Naive B cell (primary cell): ENCODE data around the gene TIMM44. TPM values are rescaled to one million over a fixed set of nuclear protein-coding genes. Genes with fewer than 3 reads are reported as not detected.
"Not testable (repeated sequence)": the region's sequence is repeated elsewhere in the genome, so short reads cannot be mapped to it uniquely, and the experiment has no call there.

ENCODE experiments used
- ATAC-seq, 2 donors: fragments of 150-1000 bp; cut with Tn5 transposase; 2 replicates each; pipeline ENCODE4 v1.10.0; 2021; ENCODE audit warnings: low read depth in 2 of 2, mild to moderate bottlenecking in 2 of 2, moderate library complexity in 2 of 2
- DNase-seq: peaks from one replicate; pipeline ENCODE4 v3.0.0; 2022
- H3K27ac Mint-ChIP-seq, 6 donors: one replicate each; pipeline ENCODE4 v1.8.0; 2020 to 2022; ENCODE audit warnings: mild to moderate bottlenecking in 6 of 6, mixed read lengths in 6 of 6, moderate library complexity in 5 of 6, inconsistent platforms in 2 of 6
- H3K27me3 Mint-ChIP-seq, 3 donors: one replicate each; pipeline ENCODE4 v1.8.0; 2021 to 2022; ENCODE audit warnings: mixed read lengths in 3 of 3, mild to moderate bottlenecking in 1 of 3
- H3K36me3 Mint-ChIP-seq, 2 donors: one replicate each; pipeline ENCODE4 v1.8.0; 2020 to 2022; ENCODE audit warnings: mixed read lengths in 2 of 2, inconsistent platforms in 1 of 2, mild to moderate bottlenecking in 1 of 2
- H3K4me1 Mint-ChIP-seq, 3 donors: one replicate each; pipeline ENCODE4 v1.8.0; 2020 to 2022; ENCODE audit warnings: mixed read lengths in 3 of 3, inconsistent platforms in 1 of 3, mild to moderate bottlenecking in 1 of 3, moderate library complexity in 1 of 3
- H3K4me3 Mint-ChIP-seq, 8 donors: one replicate each; pipeline ENCODE4 v1.8.0; 2020 to 2022; ENCODE audit warnings: mild to moderate bottlenecking in 8 of 8, mixed read lengths in 8 of 8, moderate library complexity in 8 of 8, inconsistent platforms in 2 of 8
- H3K9me3 Mint-ChIP-seq, 7 donors: one replicate each; pipeline ENCODE4 v1.8.0; 2020 to 2022; ENCODE audit warnings: mixed read lengths in 7 of 7, mild to moderate bottlenecking in 5 of 7, inconsistent platforms in 2 of 7, moderate library complexity in 1 of 7
- polyA plus RNA-seq, 6 donors: library from polyadenylated mRNA; unstranded; fragments of 300-500 nt; fragmentation: Illumina TruSeq; gene quantifications; one replicate each; pipeline ENCODE4 v1.2.3, GENCODE V29; 2021; ENCODE audit warnings: low read depth in 6 of 6

Gene TIMM44
- polyA plus RNA-seq, 6 donors from 2014 or later = 7.8 to 21.0 (median 14.1) TPM

DNA sequence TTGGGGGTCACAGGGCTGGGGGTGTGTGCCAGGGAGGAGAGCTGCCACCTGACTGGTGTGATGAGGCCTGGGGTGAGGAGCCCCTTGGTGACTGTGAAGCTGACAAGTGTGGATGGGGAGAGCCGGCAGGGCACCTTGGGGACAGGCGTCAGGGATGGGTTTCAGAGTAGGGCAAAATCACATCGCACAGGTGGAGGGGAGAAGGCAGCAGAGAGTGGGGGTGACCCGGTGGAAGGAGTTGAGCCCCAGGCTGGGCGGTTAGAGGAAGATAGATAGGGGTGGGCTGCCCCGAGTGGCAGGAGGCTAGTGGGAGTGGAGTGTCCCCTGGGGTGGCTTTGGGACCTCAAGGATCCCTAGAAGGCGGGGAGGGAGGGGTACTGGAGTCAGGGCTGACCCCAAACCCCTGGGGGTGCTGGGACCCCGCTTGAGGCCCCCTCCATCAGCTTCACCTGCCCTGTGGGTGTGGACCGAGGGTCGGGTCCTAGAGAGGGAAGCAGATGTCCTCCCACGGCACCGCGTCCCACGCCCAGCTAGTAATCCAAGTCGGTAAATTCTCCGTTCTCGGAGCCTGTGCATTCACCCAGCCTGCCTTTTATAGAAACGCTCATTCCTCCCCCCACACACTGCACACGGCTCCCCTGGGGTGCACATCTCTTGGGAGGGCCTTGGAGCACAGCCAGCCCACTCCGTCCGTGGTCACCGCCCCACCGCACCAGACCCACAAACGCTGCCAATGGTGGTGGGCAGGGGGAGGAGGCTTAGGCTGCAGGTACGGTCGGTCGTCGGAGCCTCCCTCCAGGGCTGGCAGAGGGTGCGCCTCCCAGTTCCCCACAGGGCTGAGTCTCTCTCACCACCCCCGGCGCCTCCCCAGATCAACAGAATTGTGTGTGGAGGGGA lies 19.9 kb downstream of the TIMM44 start:
- H3K4me1 Mint-ChIP-seq = peaks cover 32 to 42% (median 39%) of the 10 kb centered on the region in 3 donors
- peak overlapping the region in 4 of 6 donors; percentile 16 to 72 (median 40) for H3K27ac Mint-ChIP-seq
- H3K9me3 Mint-ChIP-seq = no peaks in the 10 kb centered on the region
- peak overlapping the region in 5 of 8 donors; percentile 17 to 64 (median 34) for H3K4me3 Mint-ChIP-seq
- H3K36me3 Mint-ChIP-seq = no peaks in the 10 kb centered on the region
- ATAC-seq = no peak
- DNase-seq = no peak
- H3K27me3 Mint-ChIP-seq = peaks cover under 1 to 13% (median 8%) of the 10 kb centered on the region in 3 donors

DNA sequence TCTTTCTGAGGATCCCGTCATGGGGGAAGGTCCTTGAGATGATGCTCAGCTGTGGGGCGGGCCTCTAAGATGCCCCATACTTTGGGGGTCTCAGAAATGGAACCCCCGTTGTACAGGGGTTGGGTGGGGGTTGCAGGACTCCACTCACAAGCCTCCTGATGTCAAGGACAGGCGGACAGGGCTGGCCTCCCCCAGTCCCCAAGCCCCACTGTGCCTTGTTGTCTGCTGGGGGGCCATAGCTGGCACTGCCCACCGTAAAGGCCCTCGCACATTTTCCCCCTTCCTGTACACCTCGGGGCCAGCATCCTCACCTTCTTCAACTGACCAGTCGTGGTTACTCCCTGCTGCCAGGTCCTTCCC lies 20.6 kb downstream of the TIMM44 start:
- H3K36me3 Mint-ChIP-seq = no peaks in the 10 kb centered on the region

GRCh38 chr19:7921967-7922835 lies 21.3 kb downstream of the TIMM44 start:
- Mint-ChIP-seq H3K4me3 (peak overlapping the region in 7 of 8 donors; percentile 31 to 96 (median 48)), H3K27ac (peak overlapping the region in 1 of 6 donors; percentile 47), H3K9me3 (no peaks in the 10 kb centered on the region), H3K36me3 (no peaks in the 10 kb centered on the region), H3K4me1 (peaks cover 33 to 51% (median 39%) of the 10 kb centered on the region in 3 donors), H3K27me3 (peaks cover 5 to 25% (median 16%) of the 10 kb centered on the region in 3 donors)
- ATAC-seq = no peak
- no peak for DNase-seq

More for the DNA sequence above, 20.6 kb downstream of the TIMM44 start:
- Mint-ChIP-seq H3K4me1 (peaks cover 33 to 49% (median 42%) of the 10 kb centered on the region in 3 donors), H3K9me3 (no peaks in the 10 kb centered on the region), H3K4me3 (peak overlapping the region in 5 of 8 donors; percentile 20 to 73 (median 34)), H3K27ac (peak overlapping the region in 1 of 6 donors; percentile 23), H3K27me3 (peaks cover 4 to 20% (median 13%) of the 10 kb centered on the region in 3 donors)
- no peak for ATAC-seq
- DNase-seq = no peak

GRCh38 chr19:7921302-7921966 lies 22.0 kb downstream of the TIMM44 start:
- Mint-ChIP-seq H3K27me3 (peaks cover 9 to 29% (median 16%) of the 10 kb centered on the region in 3 donors), H3K4me3 (peak overlapping the region; percentile 78 to 96 (median 94)), H3K27ac (peak overlapping the region in 4 of 6 donors; percentile 82 to 97 (median 88)), H3K9me3 (no peaks in the 10 kb centered on the region), H3K36me3 (no peaks in the 10 kb centered on the region), H3K4me1 (peaks cover 36 to 53% (median 39%) of the 10 kb centered on the region in 3 donors)
- DNase-seq = no peak
- ATAC-seq = no peak

DNA sequence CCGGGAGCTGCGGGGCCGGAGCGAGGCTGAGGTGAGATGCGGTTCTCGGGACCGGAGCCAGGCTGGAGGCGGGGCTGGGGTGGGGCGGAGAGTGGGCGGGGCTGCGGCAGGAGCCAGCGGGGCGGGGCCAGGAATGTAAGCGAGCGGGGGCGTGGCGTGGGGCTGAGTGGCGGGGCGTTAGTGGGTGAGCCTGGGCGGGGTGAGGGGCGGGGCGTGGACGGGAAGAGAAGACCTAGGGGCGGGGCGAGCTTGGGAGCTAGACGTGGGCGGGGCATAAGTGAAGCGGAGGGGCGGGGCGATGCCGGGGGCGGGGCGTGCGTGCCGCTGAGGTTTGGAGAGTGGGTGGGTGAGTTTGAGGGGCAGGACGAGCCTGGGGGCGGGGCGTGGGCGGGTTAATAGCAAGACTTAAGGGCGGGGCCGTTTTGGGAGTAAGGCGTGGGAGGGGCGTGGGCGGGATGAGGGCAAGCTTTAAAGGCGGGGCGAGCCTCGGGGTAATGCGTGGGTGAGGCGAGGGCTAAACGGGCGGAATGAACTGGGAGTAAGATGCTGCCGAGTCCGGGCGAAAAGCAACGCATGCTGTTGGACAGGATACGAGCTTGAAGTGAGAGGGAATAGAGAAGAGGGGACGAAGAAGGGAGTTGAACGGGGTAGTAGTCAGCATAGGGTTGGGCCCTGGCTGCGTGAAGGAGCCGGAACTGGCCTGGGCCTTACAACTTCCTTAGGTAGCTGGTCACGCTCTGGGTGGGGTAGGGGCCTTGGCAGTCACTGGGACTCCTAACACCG lies 22.8 kb downstream of the TIMM44 start:
- Mint-ChIP-seq H3K36me3 (no peaks in the 10 kb centered on the region), H3K27ac (peak overlapping the region; percentile 18 to 97 (median 88)), H3K27me3 (peaks cover 11 to 33% (median 16%) of the 10 kb centered on the region in 3 donors), H3K4me3 (peak overlapping the region; percentile 78 to 96 (median 94)), H3K4me1 (peaks cover 37 to 54% (median 43%) of the 10 kb centered on the region in 3 donors), H3K9me3 (no peaks in the 10 kb centered on the region)
- peak; percentile 57 to 61 for ATAC-seq
- peak; percentile 94 for DNase-seq

DNA sequence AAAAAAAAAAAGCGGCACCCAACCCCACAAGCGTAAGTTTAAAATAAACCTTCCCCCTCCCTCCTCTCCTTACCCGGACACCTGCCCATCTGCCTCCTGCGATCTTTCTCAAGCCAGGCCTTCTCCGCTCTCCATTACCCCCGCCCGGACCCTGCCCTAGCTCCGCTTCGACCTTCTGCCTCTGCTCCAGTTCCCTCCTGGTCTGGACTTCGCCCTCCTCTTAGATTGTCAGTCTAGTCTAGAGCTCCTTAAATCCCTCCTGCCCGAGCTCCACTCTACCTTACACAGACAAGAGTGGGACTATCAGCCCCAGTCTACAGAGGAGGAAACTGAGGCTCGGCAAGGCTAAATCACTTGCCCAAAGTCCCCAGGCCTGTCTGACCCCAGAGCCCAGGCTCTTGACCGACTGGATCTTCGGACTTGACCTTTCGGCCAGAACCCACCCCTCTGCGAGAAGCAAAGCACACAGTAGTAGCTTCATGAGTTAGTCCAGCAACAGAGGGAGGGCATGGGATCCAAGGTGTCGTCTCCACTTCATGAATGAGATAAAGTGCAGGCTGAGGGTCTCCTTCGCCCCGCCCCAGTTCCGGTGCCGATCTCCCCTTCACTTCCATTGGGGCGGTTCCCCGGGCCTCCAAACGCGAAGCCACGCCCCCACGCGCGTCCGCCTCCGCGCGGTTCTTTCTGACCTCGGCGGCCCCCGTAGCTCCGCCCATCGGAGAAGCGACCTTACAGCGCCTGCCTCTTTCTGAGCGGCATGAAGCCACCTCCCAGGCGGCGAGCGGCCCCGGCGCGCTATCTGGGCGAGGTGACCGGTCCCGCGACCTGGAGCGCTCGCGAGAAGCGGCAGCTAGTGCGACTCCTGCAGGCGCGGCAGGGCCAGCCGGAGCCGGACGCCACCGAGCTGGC lies 23.6 kb downstream of the TIMM44 start, which contains the start of gene SNAPC2:
SNAPC2 (plus strand) TSS at position 729 of the 909 bp plus-strand sequence; CDS start at position 758, 29 bp downstream.
- Mint-ChIP-seq H3K27me3 (peaks cover 16 to 42% (median 17%) of the 10 kb centered on the region in 3 donors), H3K4me3 (peak within 1 kb of the TSS; percentile 78 to 96 (median 94)), H3K27ac (peak within 1 kb of the TSS; percentile 18 to 97 (median 88)), H3K36me3 (no peaks in the 10 kb centered on the region), H3K9me3 (no peaks in the 10 kb centered on the region), H3K4me1 (peaks cover 39 to 54% (median 40%) of the 10 kb centered on the region in 3 donors)
- DNase-seq = peak; percentile 98
- peak; percentile 68 for ATAC-seq

DNA sequence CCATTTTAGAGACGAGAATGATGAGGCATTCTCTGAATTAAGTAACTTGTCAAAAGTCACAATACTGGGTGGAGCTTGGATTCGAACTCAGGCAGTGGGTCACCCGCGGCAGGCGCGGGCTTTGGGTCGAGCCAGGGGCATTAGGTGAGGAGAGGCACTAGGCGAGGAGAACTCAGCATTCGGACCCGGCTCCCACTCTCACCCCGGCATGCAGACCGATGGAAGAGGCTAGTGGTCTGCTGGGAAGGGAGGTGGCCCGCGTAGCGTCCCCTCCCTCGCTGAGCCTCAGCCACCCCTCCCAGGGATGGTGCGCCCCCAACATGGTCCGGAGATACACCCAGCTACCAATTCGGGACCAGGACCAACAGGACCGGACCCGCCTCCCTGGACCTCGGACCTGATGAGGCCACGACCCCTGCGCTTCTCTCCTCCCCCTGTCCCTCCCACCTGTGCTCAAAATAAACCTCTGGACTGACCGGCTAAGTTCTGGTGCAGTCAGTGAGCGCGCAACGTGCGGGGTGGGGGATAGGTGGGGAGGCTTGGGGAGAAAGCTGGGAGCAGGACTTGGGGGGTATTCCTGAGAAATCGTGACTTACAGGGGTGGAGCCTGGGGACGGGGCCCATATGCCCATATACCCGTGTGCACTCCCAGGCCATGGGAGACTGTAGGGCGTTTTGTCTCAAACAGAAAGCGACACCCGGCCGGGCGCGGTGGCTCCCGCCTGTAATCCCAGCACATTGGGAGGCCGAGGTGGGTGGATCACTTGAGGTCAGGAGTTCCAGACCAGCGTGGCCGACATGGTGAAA lies 24.6 kb downstream of the TIMM44 start:
- H3K4me3 Mint-ChIP-seq = peak overlapping the region; percentile 32 to 96 (median 75)
- ATAC-seq = no peak
- DNase-seq = no peak
- H3K4me1 Mint-ChIP-seq = peaks cover 36 to 54% (median 40%) of the 10 kb centered on the region in 3 donors
- no peaks in the 10 kb centered on the region for H3K9me3 Mint-ChIP-seq
- H3K27ac Mint-ChIP-seq = peak overlapping the region in 2 of 6 donors; percentile 70 to 82
- H3K27me3 Mint-ChIP-seq = peaks cover 16 to 48% (median 17%) of the 10 kb centered on the region in 3 donors
- H3K36me3 Mint-ChIP-seq = no peaks in the 10 kb centered on the region

- DNase-seq, ATAC-seq, H3K9me3 Mint-ChIP-seq, H3K36me3 Mint-ChIP-seq: not testable (repeated sequence)
- H3K4me3 Mint-ChIP-seq = peak overlapping the region; percentile 30 to 73 (median 58)
- H3K4me1 Mint-ChIP-seq = peaks cover 33 to 54% (median 39%) of the 10 kb centered on the region in 3 donors
- peak overlapping the region in 1 of 6 donors; percentile 74 for H3K27ac Mint-ChIP-seq
- H3K27me3 Mint-ChIP-seq = peaks cover 16 to 48% (median 17%) of the 10 kb centered on the region in 3 donors
These were observed 25.3 kb downstream of the TIMM44 start for GRCh38 chr19:7918062-7918614.

DNA sequence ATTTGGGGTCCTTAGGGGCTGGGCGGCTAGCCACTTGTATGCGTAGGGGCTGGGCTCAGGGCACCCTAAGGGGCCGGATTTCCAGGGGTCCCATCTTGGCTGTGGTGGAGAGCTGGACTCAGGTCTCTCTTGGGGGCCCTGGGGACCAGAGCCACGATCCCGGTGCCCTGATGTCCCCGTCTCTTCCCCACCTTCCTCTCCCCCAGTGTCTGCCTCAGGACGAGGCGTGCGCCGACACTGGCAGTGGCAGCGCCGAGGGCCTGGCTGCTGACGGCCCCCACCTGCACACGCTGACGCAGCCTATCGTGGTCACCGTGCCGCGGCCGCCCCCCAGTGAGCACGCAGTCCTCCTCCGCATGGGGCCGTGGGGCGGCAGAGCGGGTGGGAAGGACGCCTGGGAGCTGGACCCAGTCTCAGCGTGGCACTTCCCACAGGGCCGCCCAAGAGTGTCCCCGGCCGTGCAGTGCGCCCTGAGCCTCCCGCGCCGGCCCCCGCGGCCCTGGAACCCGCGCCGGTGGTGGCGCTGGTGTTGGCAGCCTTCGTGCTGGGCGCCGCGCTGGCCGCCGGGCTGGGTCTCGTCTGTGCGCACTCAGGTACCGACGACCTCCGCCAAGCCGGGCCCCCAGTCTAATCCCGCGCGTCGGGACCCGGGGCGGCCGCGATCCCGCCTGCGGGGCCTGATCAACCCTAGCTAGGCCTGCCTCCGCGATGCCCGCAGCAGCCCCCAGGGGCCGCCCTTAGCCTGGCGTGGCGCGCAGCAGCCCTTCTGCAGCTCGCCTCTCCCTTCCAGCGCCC lies 26.0 kb downstream of the TIMM44 start:
- peak; percentile 57 for DNase-seq
- no peaks in the 10 kb centered on the region for H3K9me3 Mint-ChIP-seq
- peak overlapping the region in 2 of 6 donors; percentile 29 to 74 for H3K27ac Mint-ChIP-seq
- H3K4me3 Mint-ChIP-seq = peak overlapping the region; percentile 57 to 87 (median 82)
- H3K36me3 Mint-ChIP-seq = peaks cover 0 to 8% of the 10 kb centered on the region in 2 donors
- ATAC-seq = peak; percentile 26 to 40
- H3K4me1 Mint-ChIP-seq = peaks cover 35 to 54% (median 38%) of the 10 kb centered on the region in 3 donors
- H3K27me3 Mint-ChIP-seq = peaks cover 16 to 48% (median 17%) of the 10 kb centered on the region in 3 donors

DNA sequence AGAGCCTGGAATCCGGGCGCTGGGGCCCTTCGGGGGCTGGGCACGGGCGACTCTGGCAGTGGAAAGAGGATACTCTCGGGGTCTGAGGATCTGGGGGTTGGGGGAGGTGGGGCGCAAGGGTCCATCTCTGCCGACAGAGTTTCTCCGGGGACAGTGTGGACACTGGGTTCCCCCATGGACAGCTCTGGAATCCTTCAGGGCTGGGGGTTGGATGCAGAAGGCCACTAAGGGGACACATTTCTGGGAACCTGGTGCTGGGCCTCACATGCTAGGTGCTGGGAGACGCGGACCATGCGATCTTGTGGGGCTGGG lies 26.6 kb downstream of the TIMM44 start:
- H3K27me3 Mint-ChIP-seq = peaks cover 16 to 48% (median 17%) of the 10 kb centered on the region in 3 donors
- no peaks in the 10 kb centered on the region for H3K9me3 Mint-ChIP-seq
- ATAC-seq = no peak
- H3K4me1 Mint-ChIP-seq = peaks cover 30 to 49% (median 35%) of the 10 kb centered on the region in 3 donors
- H3K4me3 Mint-ChIP-seq = peak overlapping the region; percentile 35 to 87 (median 82)
- no peak for DNase-seq
- peaks cover 0 to 14% of the 10 kb centered on the region in 2 donors for H3K36me3 Mint-ChIP-seq
- H3K27ac Mint-ChIP-seq = peak overlapping the region in 1 of 6 donors; percentile 26
